ENCODE results near the gene BCAS3.

GRCh38 chr17:61097781-61098180, 420.1 kb downstream of the BCAS3 start:
- no peak for TF ChIP-seq CTCF (conservative IDR thresholded peaks at IDR 0.05; ENCODE audit: low read length)
- TF ChIP-seq EZH2phosphoT487 (IDR thresholded peaks at IDR 0.05; ENCODE audit: borderline replicate concordance, low read depth, low read length) = no peak
